GM18907 (cell line): ENCODE results near the gene RBMS2.
"Not testable (repeated sequence)": the region's sequence is repeated elsewhere in the genome, so short reads cannot be mapped to it uniquely, and the experiment has no call there.

Source experiments
- ATAC-seq: cut with Tn5 transposase; IDR thresholded peaks from one replicate; pipeline ENCODE4 v1.9.1; 2021; ENCODE audit warnings: mild to moderate bottlenecking, moderate library complexity; ENCODE audit not compliant: unreplicated experiment

RBMS2 gene

GRCh38 chr12:56514014-56514318, 7.7 kb upstream of the RBMS2 start:
- ATAC-seq = not testable (repeated sequence)

GRCh38 chr12:56517854-56518253, 3.8 kb upstream of the RBMS2 start:
- ATAC-seq = no peak

- ATAC-seq = no peak
Measured at GRCh38 chr12:56518570-56518969, 3.0 kb upstream of the RBMS2 start.

GRCh38 chr12:56520048-56520447, 1.6 kb upstream of the RBMS2 start:
- no peak for ATAC-seq

GRCh38 chr12:56520506-56520905, 1.1 kb upstream of the RBMS2 start:
- no peak for ATAC-seq

- ATAC-seq = no peak
Measured at GRCh38 chr12:56521209-56521589, 421 bp upstream of the RBMS2 start.

GRCh38 chr12:56522411-56523193, 982 bp downstream of the RBMS2 start:
- no peak for ATAC-seq

GRCh38 chr12:56528846-56529245, 7.2 kb downstream of the RBMS2 start:
- ATAC-seq = no peak

- ATAC-seq = no peak
Measured at GRCh38 chr12:56529656-56530055, 8.0 kb downstream of the RBMS2 start.

- ATAC-seq = no peak
Measured at GRCh38 chr12:56530390-56531055, 8.9 kb downstream of the RBMS2 start.

GRCh38 chr12:56537546-56537945, 15.9 kb downstream of the RBMS2 start:
- ATAC-seq = no peak

- ATAC-seq = no peak
Measured at GRCh38 chr12:56541631-56542030, 20.0 kb downstream of the RBMS2 start.

- ATAC-seq = no peak
Measured at GRCh38 chr12:56542164-56542563, 20.5 kb downstream of the RBMS2 start.

GRCh38 chr12:56545023-56545604, 23.5 kb downstream of the RBMS2 start:
- no peak for ATAC-seq

GRCh38 chr12:56546680-56547079, 25.1 kb downstream of the RBMS2 start:
- no peak for ATAC-seq

- ATAC-seq = no peak
Measured at GRCh38 chr12:56551070-56551469, 29.4 kb downstream of the RBMS2 start.

GRCh38 chr12:56565510-56566101, 44.0 kb downstream of the RBMS2 start:
- no peak for ATAC-seq

- no peak for ATAC-seq
Measured at GRCh38 chr12:56568146-56568545, 46.5 kb downstream of the RBMS2 start.

- no peak for ATAC-seq
Measured at GRCh38 chr12:56571121-56571520, 49.5 kb downstream of the RBMS2 start.

- no peak for ATAC-seq
Measured at GRCh38 chr12:56572288-56572687, 50.7 kb downstream of the RBMS2 start.

- no peak for ATAC-seq
Measured at GRCh38 chr12:56574210-56574609, 52.6 kb downstream of the RBMS2 start.

- not testable (repeated sequence) for ATAC-seq
Measured at GRCh38 chr12:56577248-56577647, 55.6 kb downstream of the RBMS2 start.
